Mucosa of descending colon (tissue), 3 donors: ENCODE data around the gene SOX15. TPM values are rescaled to one million over a fixed set of nuclear protein-coding genes. Genes with fewer than 3 reads are reported as not detected.

Experiments used
- ATAC-seq: fragments of 200-7000 bp; cut with Tn5 transposase; one replicate; pipeline ENCODE4 v1.9.1; 2020; ENCODE audit warnings: mild to moderate bottlenecking, moderate library complexity
- DNase-seq, 3 donors: peaks; one replicate each; pipeline ENCODE4 v3.0.0-alpha.2; 2020
- H3K36me3 ChIP-seq: fragments of 200-600 bp; one replicate; pipeline ENCODE4 v1.8.0; 2021; ENCODE audit warnings: low read depth, mild to moderate bottlenecking
- H3K4me1 ChIP-seq: fragments of 200-600 bp; one replicate; pipeline ENCODE4 v1.8.0; 2021; ENCODE audit warnings: low read depth, mild to moderate bottlenecking
- H3K4me3 ChIP-seq: fragments of 200-600 bp; one replicate; pipeline ENCODE4 v1.8.0; 2021; ENCODE audit warnings: mild to moderate bottlenecking
- H3K9me3 ChIP-seq: fragments of 200-600 bp; one replicate; pipeline ENCODE4 v1.8.0; 2021; ENCODE audit warnings: mild to moderate bottlenecking
- intact Hi-C, 2 donors: fragments of 100-400 bp; cut with DNase I in 1 of 2; cut with micrococcal nuclease in 1 of 2; formaldehyde crosslinking; loops; one replicate each; pipeline versions ENCODE4 v1.11.0 to v1.11.1; 2022; cut with DNase I, micrococcal nuclease
- total RNA-seq, 3 donors: library from RNA; stranded (reverse); fragmentation: NEBNext Ultra II Directional in 2 of 3; extraction: Animal tissue kit (Norgen Biotek cat#: 25700) in 2 of 3; gene quantifications; one replicate each; pipeline versions ENCODE4 v1.2.1 to v1.2.4, GENCODE V29; 2021 to 2023
- TF ChIP-seq, protein P1 (sequence below): fragments of 200-600 bp; IDR thresholded peaks from one replicate; pipeline ENCODE4 v1.8.0; 2022; ENCODE audit warnings: antibody characterized with exemption, mild to moderate bottlenecking
- donor health status: DM: no; HTN: no; CAD: no; lungs with moderate emphysema.
- donor health status: DM: no; HTN: no; CAD: no.
- donor health status: DM: no; HTN: yes; CAD: no.

Gene SOX15
- total RNA-seq, 3 donors from 2014 or later: 0.38 to 4.4 (median 0.41) TPM

- TF ChIP-seq, protein P1, sequence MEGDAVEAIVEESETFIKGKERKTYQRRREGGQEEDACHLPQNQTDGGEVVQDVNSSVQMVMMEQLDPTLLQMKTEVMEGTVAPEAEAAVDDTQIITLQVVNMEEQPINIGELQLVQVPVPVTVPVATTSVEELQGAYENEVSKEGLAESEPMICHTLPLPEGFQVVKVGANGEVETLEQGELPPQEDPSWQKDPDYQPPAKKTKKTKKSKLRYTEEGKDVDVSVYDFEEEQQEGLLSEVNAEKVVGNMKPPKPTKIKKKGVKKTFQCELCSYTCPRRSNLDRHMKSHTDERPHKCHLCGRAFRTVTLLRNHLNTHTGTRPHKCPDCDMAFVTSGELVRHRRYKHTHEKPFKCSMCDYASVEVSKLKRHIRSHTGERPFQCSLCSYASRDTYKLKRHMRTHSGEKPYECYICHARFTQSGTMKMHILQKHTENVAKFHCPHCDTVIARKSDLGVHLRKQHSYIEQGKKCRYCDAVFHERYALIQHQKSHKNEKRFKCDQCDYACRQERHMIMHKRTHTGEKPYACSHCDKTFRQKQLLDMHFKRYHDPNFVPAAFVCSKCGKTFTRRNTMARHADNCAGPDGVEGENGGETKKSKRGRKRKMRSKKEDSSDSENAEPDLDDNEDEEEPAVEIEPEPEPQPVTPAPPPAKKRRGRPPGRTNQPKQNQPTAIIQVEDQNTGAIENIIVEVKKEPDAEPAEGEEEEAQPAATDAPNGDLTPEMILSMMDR: no peak
- peak; percentile 88 to 95 (median 91) for DNase-seq
- intact Hi-C loops: no loop called here
- peak; percentile 66 for ATAC-seq
- Histone ChIP-seq H3K9me3 (no peaks in the 10 kb centered on the region), H3K36me3 (peaks cover 22% of the 10 kb centered on the region), H3K4me1 (peaks cover 28% of the 10 kb centered on the region), H3K4me3 (peak overlapping the region; percentile 100)
These were observed 16.4 kb downstream of the SOX15 start for GRCh38 chr17:7573324-7574080.

GRCh38 chr17:7572588-7573323, 17.1 kb downstream of the SOX15 start:
- H3K4me1 ChIP-seq: peaks cover 24% of the 10 kb centered on the region
- peak overlapping the region; percentile 100 for H3K4me3 ChIP-seq
- peak; percentile 99 to 100 (median 100) for DNase-seq
- TF ChIP-seq, protein P1: peak; percentile 20
- intact Hi-C loops: no loop called here
- peak; percentile 93 for ATAC-seq
- H3K9me3 ChIP-seq: no peaks in the 10 kb centered on the region
- peaks cover 16% of the 10 kb centered on the region for H3K36me3 ChIP-seq

GRCh38 chr17:7572338-7572587, 17.6 kb downstream of the SOX15 start:
- no peak for ATAC-seq
- no peak for DNase-seq

GRCh38 chr17:7570351-7570750, 19.5 kb downstream of the SOX15 start:
- Histone ChIP-seq H3K36me3 (peaks cover 10% of the 10 kb centered on the region), H3K4me3 (no peak overlapping the region), H3K4me1 (peaks cover 19% of the 10 kb centered on the region), H3K9me3 (no peaks in the 10 kb centered on the region)
- TF ChIP-seq, protein P1: no peak
- DNase-seq (peak in 1 of 3 donors; percentile 33), ATAC-seq (no peak)
- intact Hi-C loops: no loop called here

More at GRCh38 chr17:7572338-7572587, 17.6 kb downstream of the SOX15 start:
- Histone ChIP-seq H3K36me3 (peaks cover 12% of the 10 kb centered on the region), H3K4me1 (peaks cover 22% of the 10 kb centered on the region), H3K9me3 (no peaks in the 10 kb centered on the region), H3K4me3 (peak overlapping the region; percentile 100)
- TF ChIP-seq, protein P1: no peak
- intact Hi-C loops: no loop called here

GRCh38 chr17:7569571-7569970, 20.3 kb downstream of the SOX15 start:
- no peak for ATAC-seq
- H3K4me1 ChIP-seq: peaks cover 12% of the 10 kb centered on the region
- H3K4me3 ChIP-seq: no peak overlapping the region
- TF ChIP-seq, protein P1: no peak
- peaks cover 9% of the 10 kb centered on the region for H3K36me3 ChIP-seq
- no peak for DNase-seq
- H3K9me3 ChIP-seq: no peaks in the 10 kb centered on the region
- intact Hi-C loops: no loop called here
